IPS-NIHi11 (cell line): Measurements from ENCODE around the gene C2orf78.
"Not testable (repeated sequence)": the region's sequence is repeated elsewhere in the genome, so short reads cannot be mapped to it uniquely, and the experiment has no call there.

ENCODE experiments used
- DNase-seq: peaks from one replicate; pipeline ENCODE4 v3.0.0; 2012; ENCODE audit warnings: mixed read lengths, low spot score

The C2orf78 gene

DNA sequence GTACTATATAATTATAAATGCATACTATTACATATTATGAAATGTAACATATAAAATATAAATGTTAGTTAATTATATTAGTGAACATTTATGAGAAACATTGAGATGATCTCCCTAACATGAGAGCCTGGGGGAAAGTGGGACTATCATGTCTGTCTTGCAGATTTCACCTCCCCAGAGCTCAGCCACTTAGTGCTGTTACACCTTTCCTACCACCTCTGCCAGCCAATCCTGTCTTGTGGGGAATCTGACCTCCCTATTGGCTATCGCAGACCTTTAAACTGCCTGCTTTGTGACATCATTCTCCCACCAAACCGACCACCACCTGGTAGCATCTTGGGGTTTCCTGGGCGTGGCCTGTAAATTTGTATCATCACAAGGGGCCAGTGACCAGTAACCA is at the start of gene C2orf78:
TSS of gene C2orf78 (plus strand) at position 301 of the 400 bp plus-strand sequence. CDS start 127 bp downstream, outside the sequence.
- DNase-seq: not testable (repeated sequence)

DNA sequence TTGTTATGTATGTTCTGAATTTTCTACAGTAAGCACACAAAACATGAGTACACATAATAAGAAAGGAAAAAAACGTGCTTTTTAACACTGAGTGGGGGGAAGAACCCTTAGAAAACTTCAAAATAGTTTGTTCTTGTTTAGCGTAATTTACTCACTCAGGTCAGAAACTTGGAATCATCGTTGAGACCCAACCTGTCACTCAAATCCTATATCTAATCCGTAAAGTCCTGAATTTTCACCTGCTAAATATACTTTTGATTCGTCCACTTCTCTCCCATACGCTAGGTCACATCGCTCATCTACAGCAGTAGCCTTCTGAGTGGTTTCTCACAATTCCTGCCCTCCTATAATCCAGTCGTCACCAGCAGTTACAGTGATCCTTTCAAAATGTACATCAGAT is 47.6 kb upstream of the C2orf78 start:
- DNase-seq: no peak

GRCh38 chr2:73736855-73737779 is 46.9 kb upstream of the C2orf78 start, which contains the start of gene TPRKB:
Gene TPRKB (minus strand): TSS chr2:73737345. CDS start chr2:73734569, 2,776 bp downstream.
- DNase-seq: peak; percentile 99

DNA sequence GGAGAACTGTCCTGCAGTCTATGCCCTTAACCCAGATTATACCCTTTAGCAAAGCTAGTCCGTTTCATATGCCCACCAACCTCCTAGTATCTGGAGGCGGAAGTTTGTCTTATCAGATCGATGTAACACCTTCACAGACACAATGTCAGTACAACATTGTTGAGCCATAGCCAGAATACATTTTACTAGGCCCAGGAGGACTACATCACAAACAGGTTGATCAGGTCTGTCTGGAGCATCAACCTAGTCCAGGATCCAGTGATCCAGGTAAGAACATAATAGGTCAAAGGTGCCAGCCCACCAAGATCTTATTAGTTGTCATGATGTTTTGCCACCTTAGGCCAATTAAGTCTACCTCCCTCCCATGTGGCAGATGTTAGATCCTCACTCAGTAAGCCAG is 44.9 kb upstream of the C2orf78 start:
- DNase-seq: no peak

GRCh38 chr2:73740767-73741166 is 43.2 kb upstream of the C2orf78 start:
- no peak for DNase-seq

GRCh38 chr2:73746015-73746876 is 37.7 kb upstream of the C2orf78 start:
- peak; percentile 25 for DNase-seq

DNA sequence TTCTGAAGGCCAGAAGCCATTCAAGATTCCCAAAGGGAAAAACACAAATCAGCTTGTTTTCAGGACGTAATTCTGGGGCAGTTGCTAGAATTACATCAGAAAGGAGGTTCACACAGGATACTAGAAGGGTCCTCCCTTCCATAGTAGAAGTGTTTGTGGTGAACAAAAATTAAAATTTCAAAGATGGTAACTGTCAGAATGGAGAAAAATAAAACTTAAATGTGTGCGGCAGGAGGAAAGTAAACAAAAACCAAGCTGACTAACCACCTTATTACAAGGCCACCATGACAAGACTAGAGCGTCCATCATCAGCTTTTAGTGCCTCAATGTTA is 37.1 kb upstream of the C2orf78 start:
- DNase-seq: no peak

DNA sequence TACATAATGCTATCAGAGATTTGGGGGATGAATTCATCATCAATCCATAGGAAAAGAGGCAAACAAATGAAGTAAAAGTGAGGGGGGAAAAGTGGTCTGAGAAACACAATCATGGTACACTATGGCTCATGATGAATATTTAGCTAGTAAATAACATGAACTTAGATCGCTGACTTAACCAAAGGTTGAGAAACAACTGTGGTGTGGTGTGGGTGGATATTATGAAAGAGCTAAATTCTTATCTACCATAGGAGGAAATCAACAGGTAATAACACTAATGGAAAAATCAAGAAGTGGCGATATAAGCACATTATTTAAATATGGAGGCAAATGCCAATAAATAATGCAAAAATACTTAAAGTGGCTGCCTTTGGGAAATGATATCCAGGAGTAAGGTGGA is 34.7 kb upstream of the C2orf78 start:
- no peak for DNase-seq

DNA sequence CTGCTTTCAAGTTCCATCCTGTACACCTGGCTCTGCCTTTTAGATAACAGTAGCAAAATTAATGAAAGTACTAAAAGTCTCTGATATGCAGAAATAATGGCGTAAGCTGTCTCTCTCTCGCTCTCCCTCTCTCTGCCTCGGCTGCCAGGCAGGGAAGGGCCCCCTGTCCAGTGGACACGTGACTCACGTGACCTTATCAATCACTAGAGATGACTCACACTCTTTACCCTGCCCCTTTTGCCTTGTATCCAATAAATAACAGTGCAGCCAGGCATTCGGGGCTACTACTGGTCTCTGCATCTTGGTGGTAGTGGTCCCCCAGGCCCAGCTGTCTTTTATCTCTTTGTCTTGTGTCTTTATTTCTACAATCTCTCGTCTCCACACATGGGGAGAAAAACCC is 29.7 kb upstream of the C2orf78 start:
- DNase-seq: not testable (repeated sequence)

- no peak for DNase-seq
Measured at GRCh38 chr2:73759285-73759764, 24.7 kb upstream of the C2orf78 start.

GRCh38 chr2:73759904-73760303 is 24.1 kb upstream of the C2orf78 start:
- DNase-seq: no peak

DNA sequence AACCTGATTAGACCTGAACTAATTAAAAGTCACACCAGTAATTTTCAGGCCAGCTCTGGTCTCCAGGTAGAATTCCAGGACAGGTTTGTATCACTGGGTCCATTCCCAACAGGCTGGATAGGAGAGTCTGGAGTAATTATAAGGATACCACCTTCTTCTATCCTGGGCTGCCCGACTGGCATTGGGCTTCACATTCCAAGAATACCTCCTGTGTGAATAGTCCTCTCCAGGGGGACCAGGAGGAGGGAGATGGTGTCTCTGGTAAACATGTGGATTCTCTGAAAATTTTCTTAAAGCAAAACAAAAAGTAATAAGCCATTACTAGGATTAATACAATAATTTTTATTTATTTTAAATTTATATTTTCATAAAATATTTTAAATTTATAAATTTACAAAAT is 21.4 kb upstream of the C2orf78 start:
- DNase-seq: no peak

DNA sequence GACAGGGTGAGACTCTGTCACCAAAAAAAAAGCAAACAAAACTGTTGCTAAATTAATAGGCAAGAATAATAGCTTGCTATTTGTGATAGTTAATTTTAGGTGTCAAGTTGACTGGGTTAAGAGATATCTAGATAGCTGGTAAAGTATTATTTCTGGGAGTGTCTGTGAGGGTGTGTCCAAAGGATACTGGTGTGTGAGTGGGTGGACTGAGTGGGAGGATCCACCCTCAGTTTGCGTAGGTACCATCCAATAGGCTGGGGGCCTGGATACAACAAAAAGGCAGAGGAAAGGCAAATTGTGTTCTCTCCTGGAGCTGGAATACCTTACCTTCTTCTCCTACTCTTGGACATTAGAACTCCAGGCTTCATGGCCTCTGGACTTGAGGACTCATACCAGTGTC is 19.0 kb upstream of the C2orf78 start:
- no peak for DNase-seq

- no peak for DNase-seq
Measured at GRCh38 chr2:73766349-73766748, 17.6 kb upstream of the C2orf78 start.

GRCh38 chr2:73766994-73767393 is 17.0 kb upstream of the C2orf78 start:
- no peak for DNase-seq

- DNase-seq: no peak
Measured at GRCh38 chr2:73770725-73771124, 13.3 kb upstream of the C2orf78 start.

DNA sequence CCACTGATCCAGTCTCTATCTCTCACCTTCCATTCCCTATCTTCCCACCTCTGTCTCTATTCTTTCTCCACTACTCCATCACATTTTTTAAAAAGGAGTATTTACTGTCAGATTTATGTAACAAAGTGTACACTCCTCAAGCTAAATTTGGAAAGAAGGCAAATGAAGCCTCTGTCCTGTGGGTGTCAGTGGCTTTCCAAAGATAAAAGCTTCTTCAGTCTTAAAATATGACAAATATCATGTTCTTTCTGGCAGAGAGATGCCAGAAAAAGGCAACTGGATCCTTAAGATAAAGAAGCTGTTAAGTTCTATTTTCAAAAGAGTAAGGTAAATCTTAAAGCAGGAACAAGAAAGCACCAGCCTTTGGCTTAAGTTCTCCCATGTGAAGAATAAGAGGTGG is 11.2 kb upstream of the C2orf78 start:
- no peak for DNase-seq

DNA sequence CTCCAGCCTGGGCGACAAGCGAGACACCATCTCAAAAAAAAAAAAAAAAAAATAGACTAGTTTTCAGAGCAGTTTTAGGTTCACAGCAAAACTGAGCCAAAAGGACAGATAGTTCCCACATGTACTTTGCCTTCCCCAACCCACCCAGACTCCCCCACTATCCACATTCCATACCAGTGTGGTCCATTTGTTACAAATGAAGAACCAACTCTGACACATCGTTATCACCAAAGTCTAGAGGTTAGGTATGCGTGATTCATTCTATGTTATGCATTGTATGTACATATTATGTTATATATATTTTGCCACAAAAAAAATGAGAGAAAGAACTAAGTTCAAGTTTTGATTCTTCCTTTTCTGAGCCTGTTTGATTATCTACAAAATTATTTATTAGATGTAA is 7.6 kb upstream of the C2orf78 start:
- DNase-seq: no peak

GRCh38 chr2:73776869-73777519 is 7.0 kb upstream of the C2orf78 start:
- DNase-seq: no peak

DNA sequence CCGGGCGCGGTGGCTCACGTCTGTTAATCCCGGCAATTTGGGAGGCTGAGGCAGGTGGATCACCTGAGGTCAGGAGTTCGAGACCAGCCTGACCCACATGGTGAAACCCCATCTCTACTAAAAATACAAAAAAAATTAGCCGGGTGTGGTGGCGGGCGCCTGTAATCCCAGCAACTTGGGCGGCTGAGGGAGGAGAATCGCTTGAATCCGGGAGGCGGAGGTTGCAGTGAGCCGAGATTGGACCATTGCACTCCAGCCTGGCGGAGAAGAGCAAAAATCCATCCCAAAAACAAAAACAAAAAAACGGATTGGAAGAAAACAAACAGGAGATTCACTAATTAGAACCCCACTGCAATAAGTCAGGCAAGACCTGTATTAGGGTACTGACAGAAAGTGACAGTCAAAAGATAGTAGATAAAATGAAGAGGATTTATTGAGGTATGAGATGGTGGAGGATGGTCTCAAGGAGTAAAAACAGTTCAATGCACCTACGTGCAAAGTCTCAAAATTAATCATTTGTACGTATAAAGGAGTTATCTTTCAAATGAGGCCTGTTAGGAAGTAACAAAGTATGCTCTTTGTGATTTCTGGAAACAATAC is 5.0 kb upstream of the C2orf78 start:
- DNase-seq: not testable (repeated sequence)

DNA sequence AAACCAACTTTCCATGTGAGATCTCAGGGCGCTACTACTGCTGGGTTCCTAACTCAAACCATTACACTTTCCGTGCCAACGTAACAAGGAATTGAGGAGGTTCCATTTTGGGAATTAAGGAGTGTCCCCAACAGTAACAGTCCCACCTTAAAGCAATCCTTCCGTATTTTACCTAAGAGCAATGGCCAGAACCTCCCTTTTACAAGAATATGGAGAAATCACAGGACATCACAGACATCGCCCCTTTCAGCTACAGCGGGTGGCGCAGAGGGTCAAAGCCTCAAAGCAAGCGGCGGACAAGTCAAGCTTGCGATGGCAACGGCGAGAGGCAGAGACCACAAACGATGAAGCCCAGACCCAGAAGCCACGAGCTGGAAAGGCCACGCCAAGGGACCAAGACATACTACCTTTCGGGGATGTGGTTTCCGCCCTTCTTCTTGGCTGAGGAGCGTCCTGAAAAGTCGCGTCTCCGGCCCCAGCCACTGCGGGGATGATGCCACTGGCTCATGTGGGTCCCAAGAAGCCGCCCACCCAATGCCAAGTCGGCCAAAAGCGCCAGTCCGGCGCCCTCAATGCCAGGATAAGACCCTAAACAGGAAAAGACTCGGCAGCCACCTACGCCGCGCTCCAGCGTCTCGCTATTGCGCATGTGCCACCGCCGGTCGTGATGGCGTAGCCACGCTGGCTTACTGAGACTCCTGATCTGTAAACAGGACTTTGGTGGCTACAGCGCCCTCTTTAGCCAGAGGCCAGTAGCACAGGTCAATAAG is 4.3 kb upstream of the C2orf78 start, which contains the start of gene DUSP11:
TSS of gene DUSP11 (minus strand) at position 637 of the 770 bp plus-strand sequence. CDS start at position 508, 129 bp downstream.
- DNase-seq: peak; percentile 96
